ENCODE data around the gene HBEGF.

DNA sequence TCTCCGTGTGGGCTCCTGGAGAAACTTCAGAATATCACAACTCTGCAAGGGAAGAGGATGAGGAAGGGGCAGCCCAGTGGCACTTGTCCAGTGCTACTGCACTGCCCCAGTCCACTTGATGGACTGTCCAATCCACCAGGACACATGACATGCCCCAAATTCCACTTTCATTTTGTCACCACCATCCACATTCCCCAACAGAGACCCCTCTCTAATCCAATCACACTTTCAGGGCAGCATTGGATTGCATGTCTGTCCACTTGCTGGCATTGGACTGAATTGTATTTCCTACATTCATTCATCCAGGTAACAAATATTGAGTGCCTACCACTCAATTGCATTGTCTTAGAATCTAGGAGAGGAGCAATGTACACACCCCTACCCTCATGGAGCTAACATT is 14.8 kb downstream of the HBEGF start:
- TF ChIP-seq, protein P1, sequence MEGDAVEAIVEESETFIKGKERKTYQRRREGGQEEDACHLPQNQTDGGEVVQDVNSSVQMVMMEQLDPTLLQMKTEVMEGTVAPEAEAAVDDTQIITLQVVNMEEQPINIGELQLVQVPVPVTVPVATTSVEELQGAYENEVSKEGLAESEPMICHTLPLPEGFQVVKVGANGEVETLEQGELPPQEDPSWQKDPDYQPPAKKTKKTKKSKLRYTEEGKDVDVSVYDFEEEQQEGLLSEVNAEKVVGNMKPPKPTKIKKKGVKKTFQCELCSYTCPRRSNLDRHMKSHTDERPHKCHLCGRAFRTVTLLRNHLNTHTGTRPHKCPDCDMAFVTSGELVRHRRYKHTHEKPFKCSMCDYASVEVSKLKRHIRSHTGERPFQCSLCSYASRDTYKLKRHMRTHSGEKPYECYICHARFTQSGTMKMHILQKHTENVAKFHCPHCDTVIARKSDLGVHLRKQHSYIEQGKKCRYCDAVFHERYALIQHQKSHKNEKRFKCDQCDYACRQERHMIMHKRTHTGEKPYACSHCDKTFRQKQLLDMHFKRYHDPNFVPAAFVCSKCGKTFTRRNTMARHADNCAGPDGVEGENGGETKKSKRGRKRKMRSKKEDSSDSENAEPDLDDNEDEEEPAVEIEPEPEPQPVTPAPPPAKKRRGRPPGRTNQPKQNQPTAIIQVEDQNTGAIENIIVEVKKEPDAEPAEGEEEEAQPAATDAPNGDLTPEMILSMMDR (IDR thresholded peaks at IDR 0.05), result no peak
- TF ChIP-seq POLR2A (IDR thresholded peaks at IDR 0.05), result no peak

Data from thyroid gland (tissue), 4 donors.